DND-41 (cell line): ENCODE data around the gene POR.

Experiments
- CTCF ChIP-seq: IDR thresholded peaks from 2 replicates; pipeline ENCODE4 v1.5.1; 2012; ENCODE audit warnings: borderline replicate concordance, low read length, moderate library complexity, mild to moderate bottlenecking; ENCODE audit not compliant: poor library complexity, severe bottlenecking; ENCODE audit errors: extremely low read depth
- EZH2 ChIP-seq: IDR thresholded peaks from 3 replicates; pipeline ENCODE4 v1.6.1; 2012; ENCODE audit warnings: borderline replicate concordance, low read depth, mild to moderate bottlenecking, moderate library complexity, low read length, inconsistent platforms; ENCODE audit not compliant: severe bottlenecking

- TF ChIP-seq CTCF (no peak), EZH2 (no peak)
These were observed 53.6 kb downstream of the POR start for GRCh38 chr7:75968561-75969001.
